ENCODE measurements around the gene ARPC5L. TPM values are rescaled to one million over a fixed set of nuclear protein-coding genes. Genes with fewer than 3 reads are reported as not detected.

ARPC5L gene
- total and polyA plus RNA-seq, 2 experiments from 2014 or later = 44.0 to 84.4 TPM

DNA sequence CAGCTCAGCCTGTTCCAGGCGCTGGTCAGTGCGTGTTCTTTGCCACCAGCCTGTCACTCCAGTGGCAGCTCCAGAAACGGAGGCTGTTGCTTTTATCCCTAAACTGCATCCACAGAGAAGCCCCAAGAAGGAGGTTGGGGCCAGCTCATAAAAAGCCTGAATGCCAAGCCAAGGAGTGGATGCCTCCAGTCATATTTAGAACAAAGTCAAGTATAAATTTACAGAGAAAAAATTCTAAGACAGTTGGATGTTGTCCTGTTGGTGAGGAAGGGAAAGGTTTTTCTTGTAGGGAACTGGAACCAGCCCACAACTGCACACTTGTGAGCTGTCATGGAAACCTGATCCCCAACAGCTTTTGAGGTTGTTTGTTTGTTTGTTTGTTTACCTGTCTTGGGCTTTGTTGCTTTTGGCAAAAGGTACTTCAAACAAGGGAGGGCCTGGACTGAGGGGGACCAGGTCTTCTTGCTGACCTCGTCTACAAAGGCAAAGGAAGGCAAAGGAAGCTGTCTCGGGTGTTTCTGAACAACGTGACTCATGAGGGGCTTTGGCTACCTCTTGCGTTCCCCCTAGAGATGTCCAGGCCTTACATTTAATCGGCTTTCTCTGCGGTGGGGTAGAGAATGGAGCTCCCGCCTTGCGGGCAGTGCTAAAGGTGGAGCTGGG lies 48.3 kb upstream of the ARPC5L start:
- no peak for TF ChIP-seq EZH2phosphoT487 (IDR thresholded peaks at IDR 0.05; ENCODE audit: low read depth, severe bottlenecking, unreplicated experiment)
- no peak for TF ChIP-seq EZH2 (IDR thresholded peaks at IDR 0.05; ENCODE audit: borderline replicate concordance)
- no peak for TF ChIP-seq CTCF (IDR thresholded peaks at IDR 0.05; ENCODE audit: poor library complexity)
- Histone ChIP-seq H3K4me2 (no peak overlapping the region), H3K27ac (peak overlapping the region; percentile 9)

DNA sequence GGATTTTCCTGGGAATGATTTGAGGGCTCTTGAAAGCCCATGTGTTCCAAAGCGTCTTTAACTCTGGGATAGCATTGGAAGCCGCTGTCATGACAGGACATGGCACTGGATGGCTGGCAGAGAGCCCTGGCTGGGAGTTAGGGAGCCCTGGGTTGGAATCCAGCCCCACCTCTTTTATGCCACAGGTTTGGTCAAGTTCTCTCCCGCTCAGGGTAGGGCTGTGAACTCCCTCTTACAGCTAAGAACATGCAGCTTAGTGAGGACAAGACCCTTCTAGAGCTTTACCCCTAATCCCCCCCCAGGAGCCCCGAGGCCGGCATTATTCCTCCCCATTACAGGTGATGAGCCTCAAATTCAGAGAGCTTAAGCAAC lies 47.8 kb upstream of the ARPC5L start:
- H3K27me3 ChIP-seq = no peaks in the 10 kb centered on the region
- no peak for DNase-seq (ENCODE audit: low spot score)
- no peaks in the 10 kb centered on the region for H3K9me2 ChIP-seq (replicated peaks; ENCODE audit: insufficient read depth)
- H3K79me2 ChIP-seq = no peaks in the 10 kb centered on the region
- no peak overlapping the region for H2AFZ ChIP-seq
- H3K4me3 ChIP-seq = no peak overlapping the region
- H3K4me1 ChIP-seq (ENCODE audit: insufficient read depth) = peaks cover 39% of the 10 kb centered on the region
- 92% methylated on average over 5 of the region's 5 CpGs for WGBS (ENCODE audit: low lambda C conversion rate, missing lambda C conversion rate)
- H3K36me3 ChIP-seq (replicated peaks; ENCODE audit: insufficient read depth, low read depth) = no peaks in the 10 kb centered on the region
- H3K9me3 ChIP-seq (ENCODE audit: low read depth) = no peaks in the 10 kb centered on the region
- no peak overlapping the region for H3K27ac ChIP-seq
- no peak overlapping the region for H3K4me2 ChIP-seq
- TF ChIP-seq EZH2 (IDR thresholded peaks at IDR 0.05; ENCODE audit: borderline replicate concordance) (no peak), EZH2phosphoT487 (IDR thresholded peaks at IDR 0.05; ENCODE audit: low read depth, severe bottlenecking, unreplicated experiment) (no peak), CTCF (IDR thresholded peaks at IDR 0.05; ENCODE audit: poor library complexity) (no peak)
- H4K20me1 ChIP-seq (ENCODE audit: insufficient read depth, poor library complexity, severe bottlenecking) = no peaks in the 10 kb centered on the region

More for the DNA sequence above, 48.3 kb upstream of the ARPC5L start:
- H4K20me1 ChIP-seq (ENCODE audit: insufficient read depth, poor library complexity, severe bottlenecking) = no peaks in the 10 kb centered on the region
- H3K36me3 ChIP-seq (replicated peaks; ENCODE audit: insufficient read depth, low read depth) = no peaks in the 10 kb centered on the region
- no peak overlapping the region for H3K4me3 ChIP-seq
- no peaks in the 10 kb centered on the region for H3K79me2 ChIP-seq
- H3K4me1 ChIP-seq (ENCODE audit: insufficient read depth) = peaks cover 33% of the 10 kb centered on the region
- no peak overlapping the region for H2AFZ ChIP-seq
- WGBS (ENCODE audit: low lambda C conversion rate, missing lambda C conversion rate) = 67% methylated on average over 11 of the region's 11 CpGs
- no peaks in the 10 kb centered on the region for H3K9me2 ChIP-seq (replicated peaks; ENCODE audit: insufficient read depth)
- DNase-seq (ENCODE audit: low spot score) = no peak
- no peaks in the 10 kb centered on the region for H3K9me3 ChIP-seq (ENCODE audit: low read depth)
- no peaks in the 10 kb centered on the region for H3K27me3 ChIP-seq

DNA sequence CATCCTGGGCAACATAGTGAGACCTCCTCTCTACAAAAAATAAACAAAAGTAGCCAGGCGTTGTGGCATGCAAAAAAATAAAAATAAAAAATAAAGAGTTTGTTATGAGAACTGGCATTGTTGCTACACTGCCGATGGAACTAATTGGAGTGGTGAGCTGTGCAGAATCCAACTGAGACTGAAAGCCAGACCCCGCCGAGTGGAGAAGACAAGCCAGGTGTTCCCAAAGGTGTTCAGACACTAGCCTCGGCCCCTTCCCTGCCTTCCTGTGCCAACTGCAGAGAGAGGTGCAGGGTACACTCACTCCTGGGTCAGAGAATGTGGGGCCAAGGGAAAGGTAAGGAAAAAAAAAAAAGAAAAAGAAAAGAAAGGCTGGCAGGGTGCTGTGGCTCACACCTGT lies 46.3 kb upstream of the ARPC5L start:
- Histone ChIP-seq H3K27me3 (no peaks in the 10 kb centered on the region), H3K9me2 (replicated peaks; ENCODE audit: insufficient read depth) (no peaks in the 10 kb centered on the region), H2AFZ (no peak overlapping the region), H3K4me3 (no peak overlapping the region), H3K27ac (no peak overlapping the region), H3K79me2 (no peaks in the 10 kb centered on the region), H3K4me2 (no peak overlapping the region), H3K9me3 (ENCODE audit: low read depth) (no peaks in the 10 kb centered on the region), H3K36me3 (replicated peaks; ENCODE audit: insufficient read depth, low read depth) (no peaks in the 10 kb centered on the region), H4K20me1 (ENCODE audit: insufficient read depth, poor library complexity, severe bottlenecking) (no peaks in the 10 kb centered on the region), H3K4me1 (ENCODE audit: insufficient read depth) (peaks cover 39% of the 10 kb centered on the region)
- 94% methylated on average over 5 of the region's 5 CpGs for WGBS (ENCODE audit: low lambda C conversion rate, missing lambda C conversion rate)
- no peak for DNase-seq (ENCODE audit: low spot score)
- TF ChIP-seq EZH2phosphoT487 (IDR thresholded peaks at IDR 0.05; ENCODE audit: low read depth, severe bottlenecking, unreplicated experiment) = no peak
- TF ChIP-seq EZH2 (IDR thresholded peaks at IDR 0.05; ENCODE audit: borderline replicate concordance) = no peak
- TF ChIP-seq CTCF (IDR thresholded peaks at IDR 0.05; ENCODE audit: poor library complexity) = no peak
